Measurements from ENCODE around the gene MEI1.
A peak's percentile ranks its signal among the peaks of the same experiment; 100 is the strongest.
"Not testable (repeated sequence)": the region's sequence is repeated elsewhere in the genome, so short reads cannot be mapped to it uniquely, and the experiment has no call there.

The MEI1 gene, protein sequence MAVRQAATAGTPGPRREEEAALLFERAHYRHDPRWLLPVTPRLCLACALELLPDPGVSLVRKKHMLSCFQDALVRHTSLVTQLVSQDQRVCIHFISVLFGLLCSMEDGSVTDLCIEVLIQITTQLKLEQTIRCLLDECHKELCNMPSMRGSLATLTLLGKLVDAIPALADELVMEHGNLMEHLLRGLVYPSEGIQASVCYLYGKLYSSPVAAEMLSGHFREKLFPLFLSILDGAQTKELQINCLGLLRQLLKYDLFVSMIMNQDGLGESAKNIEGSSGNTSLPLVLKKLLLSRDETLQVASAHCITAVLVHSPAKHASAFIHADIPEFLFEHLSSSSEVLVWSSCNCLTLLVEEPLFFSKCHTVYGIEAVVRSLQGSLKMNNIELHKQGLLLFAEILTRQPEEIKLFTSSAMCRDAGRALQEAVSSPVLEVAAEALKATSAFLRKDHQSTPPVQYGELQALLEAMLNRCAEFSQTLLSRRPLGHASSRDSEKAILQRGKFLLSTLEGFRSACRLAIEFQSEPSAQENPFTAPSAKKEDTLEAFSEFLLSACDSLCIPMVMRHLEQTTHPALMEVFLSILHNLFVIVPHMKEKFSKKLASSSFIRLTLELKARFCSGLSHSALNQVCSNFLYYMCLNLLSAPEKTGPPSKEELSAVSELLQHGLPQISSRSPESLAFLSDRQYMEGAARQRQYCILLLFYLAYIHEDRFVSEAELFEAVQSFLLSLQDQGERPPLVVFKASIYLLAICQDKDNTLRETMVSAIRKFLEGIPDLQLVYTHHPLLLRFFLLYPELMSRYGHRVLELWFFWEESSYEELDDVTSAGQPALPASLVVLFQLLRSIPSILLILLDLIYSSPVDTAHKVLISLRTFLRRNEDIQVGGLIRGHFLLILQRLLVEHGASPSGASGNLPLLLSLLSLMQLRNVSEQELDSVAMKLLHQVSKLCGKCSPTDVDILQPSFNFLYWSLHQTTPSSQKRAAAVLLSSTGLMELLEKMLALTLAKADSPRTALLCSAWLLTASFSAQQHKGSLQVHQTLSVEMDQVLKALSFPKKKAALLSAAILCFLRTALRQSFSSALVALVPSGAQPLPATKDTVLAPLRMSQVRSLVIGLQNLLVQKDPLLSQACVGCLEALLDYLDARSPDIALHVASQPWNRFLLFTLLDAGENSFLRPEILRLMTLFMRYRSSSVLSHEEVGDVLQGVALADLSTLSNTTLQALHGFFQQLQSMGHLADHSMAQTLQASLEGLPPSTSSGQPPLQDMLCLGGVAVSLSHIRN

DNA sequence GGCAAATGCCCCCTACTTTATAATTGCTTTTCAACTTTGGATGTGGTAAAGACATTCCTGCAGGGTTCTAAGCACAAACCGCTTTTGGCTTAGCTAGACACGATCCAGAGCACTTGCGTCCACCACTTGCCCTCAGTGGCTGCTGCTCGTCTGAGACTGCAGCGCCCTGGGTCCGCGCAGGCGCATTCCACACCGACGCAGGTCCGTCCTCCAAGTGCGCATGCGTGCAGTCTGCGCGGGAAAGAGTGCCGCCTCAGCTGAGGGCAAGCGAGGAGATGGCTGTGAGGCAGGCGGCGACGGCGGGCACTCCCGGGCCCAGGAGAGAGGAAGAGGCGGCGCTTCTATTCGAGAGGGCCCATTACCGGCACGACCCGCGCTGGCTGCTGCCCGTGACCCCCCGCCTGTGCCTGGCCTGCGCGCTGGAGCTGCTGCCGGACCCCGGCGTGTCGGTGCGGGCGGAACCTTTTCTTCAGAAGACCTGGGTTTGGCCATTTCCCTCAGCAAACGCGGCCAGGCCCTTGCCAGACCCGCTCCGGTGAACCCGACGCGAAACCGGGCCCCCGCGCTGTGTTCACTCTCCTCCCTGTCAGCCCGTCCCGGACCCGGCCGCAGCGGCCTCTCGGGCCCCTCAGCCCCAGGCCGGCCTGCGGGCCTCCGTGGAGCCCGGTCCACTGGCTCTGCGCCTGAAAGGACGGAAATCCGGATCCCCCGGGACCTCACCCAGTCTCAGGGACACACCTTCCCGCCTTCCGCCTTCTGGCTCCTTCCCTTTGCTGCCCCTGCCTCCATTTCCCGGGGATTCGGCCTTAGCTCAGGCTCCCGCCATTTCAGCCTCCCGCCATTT lies at the start of gene MEI1:
Gene MEI1, plus strand, starts transcription at position 240 of the 844 bp plus-strand sequence. Its CDS starts 36 bp downstream, at position 276.
- DNase-seq (ENCODE audit: low spot score in 2 of 2) (peak; percentile 81 to 88), ATAC-seq (ENCODE audit: low read depth) (peak; percentile 78)
- no peaks in the 10 kb centered on the region for H3K27me3 Mint-ChIP-seq
- H3K4me1 Mint-ChIP-seq, result peaks cover 9% of the 10 kb centered on the region
- H3K4me3 Mint-ChIP-seq, result peak within 1 kb of the TSS; percentile 78
- peak within 1 kb of the TSS; percentile 84 for H3K27ac Mint-ChIP-seq
- H3K9me3 Mint-ChIP-seq, result no peaks in the 10 kb centered on the region
- no peaks in the 10 kb centered on the region for H3K36me3 Mint-ChIP-seq

DNA sequence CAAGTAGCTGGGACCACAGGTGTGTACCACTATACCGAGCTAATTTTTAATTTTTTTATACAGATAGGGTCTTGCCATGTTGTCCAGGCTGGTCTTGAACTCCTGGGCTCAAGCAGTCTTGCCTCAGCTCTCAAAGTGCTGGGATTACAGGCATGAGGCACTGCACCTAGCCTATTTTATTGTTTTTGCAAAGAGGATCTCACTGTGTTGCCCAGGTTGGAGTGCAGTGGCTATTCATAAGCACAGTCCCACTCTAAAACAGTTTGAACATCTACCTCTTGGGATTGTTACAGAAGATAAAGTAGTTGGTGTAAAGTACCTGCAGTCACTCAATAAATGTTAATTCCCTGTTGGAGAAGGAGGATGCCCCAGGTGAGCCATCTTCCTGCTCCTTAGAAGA lies 49.1 kb upstream of the MEI1 start:
- ATAC-seq (ENCODE audit: low read depth) (no peak), DNase-seq (ENCODE audit: low spot score in 2 of 2) (no peak)
- H3K4me3 Mint-ChIP-seq, result no peak overlapping the region
- H3K27me3 Mint-ChIP-seq, result no peaks in the 10 kb centered on the region
- peaks cover 24% of the 10 kb centered on the region for H3K36me3 Mint-ChIP-seq
- H3K9me3 Mint-ChIP-seq, result no peaks in the 10 kb centered on the region
- no peak overlapping the region for H3K27ac Mint-ChIP-seq
- H3K4me1 Mint-ChIP-seq, result peaks cover 3% of the 10 kb centered on the region

DNA sequence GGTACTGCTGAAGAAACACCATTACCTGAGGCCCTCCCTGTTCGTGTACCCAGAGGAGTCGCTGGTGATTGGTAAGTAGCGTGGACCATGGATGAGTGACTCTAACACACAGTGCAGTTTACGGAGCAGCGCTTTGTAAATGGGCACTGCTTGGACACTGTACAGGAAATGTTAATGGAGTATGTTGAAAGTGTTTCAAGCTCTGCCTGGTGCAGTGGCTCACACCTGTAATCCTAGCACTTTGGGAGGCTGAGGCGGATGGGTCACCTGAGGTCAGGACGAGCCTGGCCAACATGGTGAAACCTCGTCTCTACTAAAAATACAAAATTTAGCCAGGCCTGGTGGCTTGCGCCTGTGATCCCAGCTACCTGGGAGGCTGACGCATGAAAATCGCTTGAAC lies 48.5 kb upstream of the MEI1 start:
- ATAC-seq (ENCODE audit: low read depth), result no peak

DNA sequence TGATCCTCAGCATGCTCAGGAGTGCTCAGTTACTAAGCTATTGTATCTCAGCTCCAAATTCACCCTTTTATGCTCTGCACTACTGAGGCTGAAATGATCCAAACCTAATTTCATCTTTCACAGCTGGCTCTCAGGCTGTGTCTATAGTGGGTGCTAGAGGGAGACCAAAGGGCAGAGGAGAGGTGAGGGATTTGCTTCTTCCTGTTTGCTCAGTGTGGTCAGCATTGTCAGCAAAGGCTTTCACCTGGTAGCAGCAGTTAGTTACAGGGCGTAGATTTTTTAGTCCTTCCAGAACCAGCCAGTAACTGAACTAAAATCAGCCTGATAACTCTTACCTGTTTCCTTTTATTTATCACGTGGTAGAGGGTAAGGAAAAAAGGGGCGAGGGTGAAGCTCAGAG lies 45.0 kb upstream of the MEI1 start:
- H3K36me3 Mint-ChIP-seq, result peaks cover 20% of the 10 kb centered on the region
- H3K4me3 Mint-ChIP-seq, result no peak overlapping the region
- H3K27ac Mint-ChIP-seq, result no peak overlapping the region
- DNase-seq (ENCODE audit: low spot score in 2 of 2) (no peak), ATAC-seq (ENCODE audit: low read depth) (no peak)
- H3K27me3 Mint-ChIP-seq, result no peaks in the 10 kb centered on the region
- no peaks in the 10 kb centered on the region for H3K4me1 Mint-ChIP-seq
- H3K9me3 Mint-ChIP-seq, result no peaks in the 10 kb centered on the region

More for the DNA sequence above, 48.5 kb upstream of the MEI1 start:
- Mint-ChIP-seq H3K4me1 (peaks cover 3% of the 10 kb centered on the region), H3K9me3 (no peaks in the 10 kb centered on the region), H3K4me3 (no peak overlapping the region), H3K27me3 (no peaks in the 10 kb centered on the region), H3K36me3 (peaks cover 24% of the 10 kb centered on the region), H3K27ac (no peak overlapping the region)
- no peak for DNase-seq (ENCODE audit: low spot score in 2 of 2)

DNA sequence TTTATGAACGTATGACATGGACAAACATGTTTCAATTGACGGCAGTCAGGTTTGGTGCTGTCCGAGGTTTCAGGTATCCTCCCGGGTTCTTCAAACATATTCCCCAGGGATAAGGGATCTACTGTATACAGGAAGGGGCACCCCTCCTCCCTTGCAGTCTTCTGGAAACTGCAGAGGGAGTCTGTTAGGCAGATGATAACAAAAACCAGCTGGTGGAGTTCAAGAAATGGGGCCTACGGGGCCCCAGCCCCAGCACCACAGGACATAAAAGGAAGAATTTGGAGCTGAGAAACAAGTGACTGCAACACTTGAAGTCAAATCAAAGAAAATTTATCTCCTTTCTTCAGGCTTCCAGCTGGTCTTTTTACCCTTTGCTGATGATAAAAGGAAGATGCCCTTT lies 42.7 kb upstream of the MEI1 start:
- Mint-ChIP-seq H3K9me3 (no peaks in the 10 kb centered on the region), H3K36me3 (peaks cover 21% of the 10 kb centered on the region), H3K4me3 (no peak overlapping the region), H3K27me3 (no peaks in the 10 kb centered on the region), H3K27ac (no peak overlapping the region), H3K4me1 (no peaks in the 10 kb centered on the region)
- no peak for ATAC-seq (ENCODE audit: low read depth)
- DNase-seq (ENCODE audit: low spot score in 2 of 2), result no peak

DNA sequence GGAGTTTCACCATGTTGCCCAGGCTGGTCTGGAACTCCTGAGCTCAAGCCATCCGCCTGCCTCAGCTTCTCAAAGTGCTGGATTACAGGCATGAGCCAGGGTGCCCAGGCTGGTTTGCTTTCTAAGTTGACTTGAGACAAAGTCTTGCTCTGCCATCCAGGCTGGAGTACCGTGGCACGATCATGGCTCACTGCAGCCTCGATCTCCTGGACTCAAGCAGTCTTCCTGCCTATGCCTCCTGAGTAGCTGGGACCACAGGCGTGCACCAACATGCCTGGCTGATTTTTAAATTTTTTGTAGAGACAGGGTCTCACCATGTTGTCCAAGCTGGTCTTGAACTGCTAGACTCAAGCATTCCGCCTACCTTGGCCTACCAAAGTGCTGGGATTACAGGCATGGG lies 41.6 kb upstream of the MEI1 start:
- peaks cover 20% of the 10 kb centered on the region for H3K36me3 Mint-ChIP-seq
- no peaks in the 10 kb centered on the region for H3K27me3 Mint-ChIP-seq
- no peaks in the 10 kb centered on the region for H3K9me3 Mint-ChIP-seq
- no peak overlapping the region for H3K27ac Mint-ChIP-seq
- H3K4me3 Mint-ChIP-seq, result no peak overlapping the region
- DNase-seq (ENCODE audit: low spot score in 2 of 2), result no peak
- no peaks in the 10 kb centered on the region for H3K4me1 Mint-ChIP-seq
- ATAC-seq (ENCODE audit: low read depth), result no peak

DNA sequence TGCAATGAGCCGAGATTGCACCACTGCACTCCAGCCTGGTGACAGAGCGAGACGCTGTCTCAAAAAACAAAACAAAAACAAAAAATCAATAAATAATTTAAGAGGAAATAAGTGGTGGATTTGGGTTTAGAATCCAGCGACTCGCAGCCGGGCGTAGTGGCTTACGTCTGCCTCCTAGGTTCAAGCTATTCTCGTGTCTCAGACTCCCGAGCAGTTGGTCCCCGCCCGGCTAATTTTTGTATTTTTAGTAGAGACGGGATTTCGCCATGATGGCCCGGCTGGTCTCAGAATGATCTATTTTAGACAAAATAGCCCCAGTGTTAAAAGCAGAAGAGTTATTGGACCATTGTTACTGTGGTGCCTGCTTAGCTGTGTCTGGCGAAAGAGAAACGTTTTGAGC lies 40.4 kb upstream of the MEI1 start:
- Mint-ChIP-seq H3K36me3 (peaks cover 18% of the 10 kb centered on the region), H3K9me3 (no peaks in the 10 kb centered on the region)

DNA sequence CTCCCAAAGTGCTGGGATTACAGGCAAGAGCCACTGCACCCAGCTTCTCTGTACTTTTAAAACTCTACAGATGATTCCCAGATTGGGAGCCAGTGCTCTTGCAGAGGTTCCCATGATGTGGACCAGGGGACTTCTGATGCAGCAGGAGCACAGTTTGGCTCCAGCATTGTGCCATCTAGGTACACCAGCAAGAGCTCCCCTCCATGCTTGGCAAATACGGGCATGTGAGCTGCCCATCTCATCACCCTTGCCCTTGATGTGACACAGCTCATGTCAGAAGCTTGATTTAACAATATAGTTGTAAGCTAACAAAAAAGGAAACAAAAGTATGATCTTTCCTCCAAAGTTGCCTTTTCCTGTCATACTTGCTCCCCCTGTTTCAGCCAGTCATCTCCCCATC lies 39.4 kb upstream of the MEI1 start:
- Mint-ChIP-seq H3K4me1 (no peaks in the 10 kb centered on the region), H3K36me3 (peaks cover 19% of the 10 kb centered on the region), H3K9me3 (no peaks in the 10 kb centered on the region), H3K4me3 (no peak overlapping the region), H3K27me3 (no peaks in the 10 kb centered on the region), H3K27ac (peak overlapping the region; percentile 2)
- DNase-seq (ENCODE audit: low spot score in 2 of 2), result no peak
- no peak for ATAC-seq (ENCODE audit: low read depth)

More for the DNA sequence above, 40.4 kb upstream of the MEI1 start:
- Mint-ChIP-seq H3K4me1 (no peaks in the 10 kb centered on the region), H3K27me3 (no peaks in the 10 kb centered on the region), H3K4me3 (no peak overlapping the region), H3K27ac (no peak overlapping the region)
- ATAC-seq (ENCODE audit: low read depth) (no peak), DNase-seq (ENCODE audit: low spot score in 2 of 2) (no peak)

DNA sequence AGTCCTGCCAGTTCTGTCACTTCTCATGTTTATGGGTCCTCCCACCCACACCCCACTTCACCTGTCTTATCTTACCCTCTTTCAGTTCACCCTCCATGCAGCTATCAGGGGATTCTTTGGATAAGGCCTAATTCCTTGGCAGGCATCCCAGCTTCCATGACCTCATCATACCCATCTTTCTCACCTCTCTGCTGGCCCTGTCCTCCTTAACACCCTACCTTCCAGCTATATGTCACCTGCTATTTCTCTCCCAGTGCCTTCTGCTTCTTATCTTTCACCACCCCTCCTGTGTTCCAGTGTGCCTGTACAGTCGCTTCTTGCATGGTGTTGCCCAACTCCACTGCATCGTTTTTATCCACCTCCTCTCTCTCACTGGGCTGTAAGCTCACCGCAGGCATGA lies 38.9 kb upstream of the MEI1 start:
- Mint-ChIP-seq H3K9me3 (no peaks in the 10 kb centered on the region), H3K36me3 (peaks cover 17% of the 10 kb centered on the region), H3K4me1 (no peaks in the 10 kb centered on the region), H3K4me3 (no peak overlapping the region), H3K27me3 (no peaks in the 10 kb centered on the region), H3K27ac (peak overlapping the region; percentile 2)
- ATAC-seq (ENCODE audit: low read depth), result no peak
- no peak for DNase-seq (ENCODE audit: low spot score in 2 of 2)

DNA sequence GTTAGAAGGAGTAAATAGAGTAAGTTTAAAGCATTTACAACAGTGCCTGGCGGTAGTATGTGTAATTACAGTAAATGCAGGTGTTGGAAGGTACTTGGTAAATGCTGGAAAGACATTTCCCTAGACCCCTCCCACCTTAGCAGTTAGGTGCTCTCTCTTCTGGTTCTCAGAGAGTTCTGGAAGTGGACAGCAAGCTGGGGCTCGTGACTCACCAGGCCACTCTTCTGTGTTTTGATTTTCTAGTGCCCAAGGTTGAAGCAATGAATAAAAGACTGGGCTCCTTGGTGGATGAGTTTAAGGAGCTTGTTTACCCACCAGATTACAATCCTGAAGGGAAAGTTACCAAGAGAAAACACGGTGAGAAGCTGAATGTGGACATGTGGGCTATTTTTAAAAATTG lies 38.2 kb upstream of the MEI1 start:
- H3K4me3 Mint-ChIP-seq, result no peak overlapping the region
- peaks cover 17% of the 10 kb centered on the region for H3K36me3 Mint-ChIP-seq
- H3K27me3 Mint-ChIP-seq, result no peaks in the 10 kb centered on the region
- DNase-seq (ENCODE audit: low spot score in 2 of 2) (no peak), ATAC-seq (ENCODE audit: low read depth) (no peak)
- H3K9me3 Mint-ChIP-seq, result no peaks in the 10 kb centered on the region
- no peaks in the 10 kb centered on the region for H3K4me1 Mint-ChIP-seq
- no peak overlapping the region for H3K27ac Mint-ChIP-seq

DNA sequence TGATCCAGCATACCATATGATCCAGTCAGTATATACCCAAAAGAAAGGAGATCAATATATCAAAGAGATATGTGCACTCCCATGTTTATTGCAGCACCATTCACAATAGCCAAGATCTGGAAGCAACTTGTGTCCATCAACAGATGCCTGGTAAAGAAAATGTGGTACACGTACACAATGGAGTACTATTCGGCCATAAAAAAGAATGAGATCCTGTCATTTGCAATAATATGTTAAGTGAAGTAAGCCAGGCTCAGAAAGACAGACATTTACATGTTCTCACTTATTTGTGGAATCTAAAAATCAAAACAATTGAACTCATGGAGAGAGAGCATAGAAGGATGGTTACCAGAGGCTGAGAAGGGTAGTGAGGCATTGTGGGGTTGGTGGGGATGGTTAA lies 37.6 kb upstream of the MEI1 start:
- Mint-ChIP-seq H3K27ac (peak overlapping the region; percentile 39), H3K4me1 (peaks cover under 1% of the 10 kb centered on the region), H3K9me3 (no peaks in the 10 kb centered on the region), H3K36me3 (peaks cover 17% of the 10 kb centered on the region), H3K4me3 (no peak overlapping the region), H3K27me3 (no peaks in the 10 kb centered on the region)
- ATAC-seq (ENCODE audit: low read depth) (no peak), DNase-seq (ENCODE audit: low spot score in 2 of 2) (no peak)

DNA sequence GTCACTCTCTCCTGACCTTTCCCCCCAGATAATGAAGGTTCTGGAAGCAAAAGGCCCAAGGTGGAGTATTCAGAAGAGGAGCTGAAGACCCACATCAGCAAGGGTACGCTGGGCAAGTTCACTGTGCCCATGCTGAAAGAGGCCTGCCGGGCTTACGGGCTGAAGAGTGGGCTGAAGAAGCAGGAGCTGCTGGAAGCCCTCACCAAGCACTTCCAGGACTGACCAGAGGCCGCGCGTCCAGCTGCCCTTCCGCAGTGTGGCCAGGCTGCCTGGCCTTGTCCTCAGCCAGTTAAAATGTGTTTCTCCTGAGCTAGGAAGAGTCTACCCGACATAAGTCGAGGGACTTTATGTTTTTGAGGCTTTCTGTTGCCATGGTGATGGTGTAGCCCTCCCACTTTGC lies 35.7 kb upstream of the MEI1 start:
- H3K27ac Mint-ChIP-seq, result peak overlapping the region; percentile 72
- H3K4me3 Mint-ChIP-seq; H3K4me1 Mint-ChIP-seq; H3K27me3 Mint-ChIP-seq; DNase-seq (ENCODE audit: low spot score in 2 of 2); H3K9me3 Mint-ChIP-seq; ATAC-seq (ENCODE audit: low read depth): not testable (repeated sequence)
- peaks cover 16% of the 10 kb centered on the region for H3K36me3 Mint-ChIP-seq

DNA sequence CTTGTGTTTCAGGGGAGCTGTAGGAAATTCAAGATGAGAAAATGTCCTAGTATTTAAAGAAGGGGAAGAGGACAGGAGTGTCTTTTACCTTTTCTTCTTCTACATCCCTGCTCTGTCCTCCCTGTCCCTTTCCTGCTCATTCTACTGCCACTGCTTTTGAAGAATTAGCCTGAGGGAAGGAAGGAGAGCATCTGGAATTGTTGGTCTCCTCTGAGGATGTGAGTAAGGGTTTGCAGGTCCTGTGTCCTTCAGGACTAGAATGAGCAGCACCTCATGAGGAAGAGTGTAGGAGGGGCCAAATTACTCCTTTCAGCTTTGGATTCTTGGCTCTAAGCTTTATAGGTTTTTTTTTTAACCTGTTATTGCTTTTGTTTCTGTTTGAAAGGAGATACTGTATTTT lies 34.8 kb upstream of the MEI1 start:
- ATAC-seq (ENCODE audit: low read depth) (no peak), DNase-seq (ENCODE audit: low spot score in 2 of 2) (no peak)
- peaks cover 16% of the 10 kb centered on the region for H3K36me3 Mint-ChIP-seq
- peaks cover 2% of the 10 kb centered on the region for H3K4me1 Mint-ChIP-seq
- no peak overlapping the region for H3K4me3 Mint-ChIP-seq
- H3K27me3 Mint-ChIP-seq, result no peaks in the 10 kb centered on the region
- H3K27ac Mint-ChIP-seq, result peak overlapping the region; percentile 72
- H3K9me3 Mint-ChIP-seq, result no peaks in the 10 kb centered on the region

All from memory B cell (primary cell).